HepG2 (cell line): Measurements from ENCODE around the gene CD163L1. TPM values are rescaled to one million over a fixed set of nuclear protein-coding genes. Genes with fewer than 3 reads are reported as not detected.

Source experiments
- ATF7-NPFF ChIP-seq: sonication (generic); formaldehyde crosslinking; IDR thresholded peaks from 2 replicates; pipeline ENCODE4 v1.8.1; 2023; ENCODE audit warnings: mild to moderate bottlenecking, low read depth, missing genetic modification reagents, moderate library complexity
- CCDC6 ChIP-seq: sonication (generic); formaldehyde crosslinking; IDR thresholded peaks from 2 replicates; pipeline ENCODE4 v1.8.1; 2022; ENCODE audit warnings: mild to moderate bottlenecking, missing genetic modification reagents, moderate library complexity
- CENPT ChIP-seq: sonication (generic); formaldehyde crosslinking; IDR thresholded peaks from 2 replicates; pipeline ENCODE4 v1.8.0; 2022; ENCODE audit warnings: low read depth, mild to moderate bottlenecking, moderate library complexity, missing genetic modification reagents
- CREM ChIP-seq, 2 experiments: sonication (generic) in 1 of 2; formaldehyde crosslinking in 1 of 2; IDR thresholded peaks; 2 replicates each; pipeline versions ENCODE4 v1.4.0 to v1.6.1; 2016 to 2020; ENCODE audit warnings: antibody characterized with exemption in 1 of 2, mild to moderate bottlenecking in 1 of 2, missing genetic modification reagents in 1 of 2
- CSRNP1 ChIP-seq: sonication (generic); formaldehyde crosslinking; IDR thresholded peaks from 2 replicates; pipeline ENCODE4 v1.8.1; 2023; ENCODE audit warnings: mild to moderate bottlenecking, missing genetic modification reagents
- E2F5 ChIP-seq: sonication (generic); formaldehyde crosslinking; conservative IDR thresholded peaks from 2 replicates; pipeline ENCODE4 v1.4.0; 2020; ENCODE audit warnings: missing genetic modification reagents
- ELF4 ChIP-seq: sonication (generic); formaldehyde crosslinking; IDR thresholded peaks from 2 replicates; pipeline ENCODE4 v1.5.0; 2020; ENCODE audit warnings: missing genetic modification reagents, mild to moderate bottlenecking, moderate library complexity, borderline replicate concordance
- FOXJ3 ChIP-seq: sonication (generic); formaldehyde crosslinking; IDR thresholded peaks from 2 replicates; pipeline ENCODE4 v1.4.0; 2020; ENCODE audit warnings: missing genetic modification reagents, mild to moderate bottlenecking, borderline replicate concordance
- GMEB1 ChIP-seq: sonication (generic); formaldehyde crosslinking; IDR thresholded peaks from 2 replicates; pipeline ENCODE4 v1.5.1; 2020; ENCODE audit warnings: missing genetic modification reagents, mild to moderate bottlenecking, borderline replicate concordance
- MYC ChIP-seq: sonication (generic); formaldehyde crosslinking; IDR thresholded peaks from 2 replicates; pipeline ENCODE4 v1.9.0; 2021; ENCODE audit warnings: missing genetic modification reagents, borderline replicate concordance
- RBM39 ChIP-seq: fragments of 200-400 bp; formaldehyde crosslinking; IDR thresholded peaks from one replicate; pipeline ENCODE4 v1.6.1; 2018; ENCODE audit warnings: antibody characterized with exemption, mild to moderate bottlenecking, low read depth, low read length; ENCODE audit not compliant: poor library complexity, severe bottlenecking
- SOX13 ChIP-seq, 3 experiments: fragments of 450-650 bp in 1 of 3; sonication (generic) in 1 of 3; formaldehyde crosslinking in 1 of 3; IDR thresholded peaks in 2 of 3; conservative IDR thresholded peaks in 1 of 3; 2 replicates each; pipeline versions ENCODE4 v1.5.0 to v1.6.1; 2016 to 2020; ENCODE audit warnings: antibody characterized with exemption in 1 of 3, mild to moderate bottlenecking in 1 of 3, missing compliant biosample characterization in 1 of 3, missing genetic modification reagents in 1 of 3, moderate library complexity in 1 of 3
- STAT5B ChIP-seq: sonication (generic); formaldehyde crosslinking; IDR thresholded peaks from 2 replicates; pipeline ENCODE4 v1.4.0; 2020; ENCODE audit warnings: missing genetic modification reagents
- TBP ChIP-seq: sonication (generic); formaldehyde crosslinking; IDR thresholded peaks from 2 replicates; pipeline ENCODE4 v1.5.0; 2020; ENCODE audit warnings: missing genetic modification reagents
- THAP11 ChIP-seq: IDR thresholded peaks from 2 replicates; pipeline ENCODE4 v1.6.1; 2016; ENCODE audit warnings: missing biosample characterization, missing genetic modification reagents
- ZBTB49 ChIP-seq: sonication (generic); formaldehyde crosslinking; IDR thresholded peaks from 2 replicates; pipeline ENCODE4 v1.4.0; 2020; ENCODE audit warnings: missing genetic modification reagents, borderline replicate concordance
- ZNF232 ChIP-seq: sonication (generic); formaldehyde crosslinking; IDR thresholded peaks from 2 replicates; pipeline ENCODE4 v1.4.0; 2020; ENCODE audit warnings: missing genetic modification reagents, borderline replicate concordance
- ZNF446 ChIP-seq: sonication (generic); formaldehyde crosslinking; IDR thresholded peaks from 2 replicates; pipeline ENCODE4 v1.5.0; 2020; ENCODE audit warnings: mild to moderate bottlenecking, missing genetic modification reagents
- ZNF674 ChIP-seq: sonication (generic); formaldehyde crosslinking; IDR thresholded peaks from 2 replicates; pipeline ENCODE4 v1.5.0; 2020; ENCODE audit warnings: low read depth, mild to moderate bottlenecking, missing genetic modification reagents
- ZNF704 ChIP-seq: sonication (generic); formaldehyde crosslinking; IDR thresholded peaks from 2 replicates; pipeline ENCODE4 v1.8.1; 2023; ENCODE audit warnings: mild to moderate bottlenecking, inconsistent platforms, moderate library complexity, missing genetic modification reagents, borderline replicate concordance
- polyA plus RNA-seq, 8 experiments: library from polyadenylated mRNA; depleted of rRNA in 3 of 8; stranded (reverse) in 7 of 8; unstranded in 1 of 8; fragments of >200 nt; fragmentation: Illumina TruSeq in 4 of 8; extraction: Trizol in 4 of 8; gene quantifications; 2 replicates each; pipeline versions ENCODE4 v1.2.1 to v1.2.3, GENCODE V29; 2011 to 2016; ENCODE audit warnings: low read depth in 4 of 8, missing spikeins in 1 of 8, mixed read lengths in 1 of 8; ENCODE audit not compliant: insufficient read depth in 1 of 8
- total RNA-seq, 5 experiments: library from RNA; depleted of rRNA; stranded (reverse); fragments of >200 nt; fragmentation: Illumina TruSeq; extraction: Trizol; gene quantifications; 2 replicates each; pipeline ENCODE4 v1.2.3, GENCODE V29; 2016; ENCODE audit warnings: low read depth in 1 of 5

Gene CD163L1
- total and polyA plus RNA-seq, 2 of the 13 experiments (the other 11 are each of a cell fraction or from before 2014, with no cell fraction given): 3.4 to 6.8 TPM

GRCh38 chr12:7369274-7369729 is 74.7 kb downstream of the CD163L1 start (continued):
- TF ChIP-seq ZNF446 (no peak), STAT5B (CRISPR knock-in tag) (no peak), CREM (IDR thresholded peaks at IDR 0.05) (peak; percentile 88), CREM (CRISPR knock-in tag; IDR thresholded peaks at IDR 0.05) (0 out of 2 replicates have a peak, but pooled peaks have one; percentile 23), ATF7-NPFF (CRISPR knock-in tag) (no peak), SOX13 (IDR thresholded peaks at IDR 0.05) (no peak), SOX13 (CRISPR knock-in tag; conservative IDR thresholded peaks at IDR 0.05 in 1 of 2, IDR thresholded peaks at IDR 0.05 in 1 of 2) (no peak), FOXJ3 (CRISPR knock-in tag) (no peak), E2F5 (no peak), THAP11 (CRISPR knock-in tag) (peak; percentile 60), MYC (peak; percentile 33; the same call in 1 of the 2 replicates), GMEB1 (CRISPR knock-in tag) (no peak), ZNF674 (no peak), CCDC6 (no peak), ZBTB49 (no peak), CSRNP1 (no peak), TBP (CRISPR knock-in tag) (no peak), ELF4 (CRISPR knock-in tag) (no peak), ZNF232 (CRISPR knock-in tag) (no peak), ZNF704 (CRISPR knock-in tag) (no peak), CENPT (no peak), RBM39 (no peak)
